ENCODE measurements around the gene LTBP4. TPM values are rescaled to one million over a fixed set of nuclear protein-coding genes. Genes with fewer than 3 reads are reported as not detected.

The LTBP4 gene
- total and polyA plus RNA-seq, 3 experiments from 2014 or later = 40.0 to 111 (median 103) TPM

- peaks cover 53% of the 10 kb centered on the region for H3K4me1 ChIP-seq (ENCODE audit: insufficient read depth, low read length)
- peak in 2 of 5 donors; percentile 35 to 60 for DNase-seq
- no peaks in the 10 kb centered on the region for H3K27me3 ChIP-seq (ENCODE audit: insufficient read depth, low read length, poor library complexity, severe bottlenecking)
- peak overlapping the region; percentile 74 for H3K27ac ChIP-seq (ENCODE audit: low read depth, low read length)
- Mint-ChIP-seq H3K27me3 (no peaks in the 10 kb centered on the region), H3K4me1 (peaks cover 52 to 91% (median 55%) of the 10 kb centered on the region in 3 donors), H3K9me3 (no peaks in the 10 kb centered on the region), H3K4me3 (peak overlapping the region; percentile 70 to 92 (median 83)), H3K36me3 (peaks cover 0 to 8% (median 2%) of the 10 kb centered on the region in 3 donors), H3K27ac (peak overlapping the region; percentile 64 to 99 (median 96))
- peaks cover 3% of the 10 kb centered on the region for H3K36me3 ChIP-seq (ENCODE audit: insufficient read depth, low read length)
- POLR2A ChIA-PET = interaction anchor here (1.8 kb wide), 1 partner anchor 167 kb away, joined by 9 read pairs; the partner anchor contains the start of gene RAB4B
- H3K9me3 ChIP-seq (ENCODE audit: low read length) = no peaks in the 10 kb centered on the region
- no peak overlapping the region for H3K4me3 ChIP-seq (ENCODE audit: low read length)
- CTCF ChIA-PET = interaction anchor here (1.8 kb wide), 1 partner anchor 10 kb away, joined by 8 read pairs; no protein-coding TSS in a partner anchor
Observed at GRCh38 chr19:40611096-40611495, 9.9 kb downstream of the LTBP4 start.

GRCh38 chr19:40611900-40612698, 10.9 kb downstream of the LTBP4 start:
- Histone ChIP-seq H3K4me1 (ENCODE audit: insufficient read depth, low read length) (peaks cover 52% of the 10 kb centered on the region), H3K9me3 (ENCODE audit: low read length) (no peaks in the 10 kb centered on the region), H3K36me3 (ENCODE audit: insufficient read depth, low read length) (peaks cover 3% of the 10 kb centered on the region), H3K4me3 (ENCODE audit: low read length) (no peak overlapping the region), H3K27ac (ENCODE audit: low read depth, low read length) (no peak overlapping the region), H3K27me3 (ENCODE audit: insufficient read depth, low read length, poor library complexity, severe bottlenecking) (no peaks in the 10 kb centered on the region)
- DNase-seq = no peak
- peak overlapping the region; percentile 1 to 99 (median 96) for H3K27ac Mint-ChIP-seq
- H3K4me1 Mint-ChIP-seq = peaks cover 52 to 81% (median 53%) of the 10 kb centered on the region in 3 donors
- H3K9me3 Mint-ChIP-seq = no peaks in the 10 kb centered on the region
- no peaks in the 10 kb centered on the region for H3K27me3 Mint-ChIP-seq
- ChIA-PET POLR2A (no interaction called here), CTCF (no interaction called here)
- peak overlapping the region; percentile 53 to 98 (median 92) for H3K4me3 Mint-ChIP-seq
- H3K36me3 Mint-ChIP-seq = peaks cover 0 to 10% (median 2%) of the 10 kb centered on the region in 3 donors

DNA sequence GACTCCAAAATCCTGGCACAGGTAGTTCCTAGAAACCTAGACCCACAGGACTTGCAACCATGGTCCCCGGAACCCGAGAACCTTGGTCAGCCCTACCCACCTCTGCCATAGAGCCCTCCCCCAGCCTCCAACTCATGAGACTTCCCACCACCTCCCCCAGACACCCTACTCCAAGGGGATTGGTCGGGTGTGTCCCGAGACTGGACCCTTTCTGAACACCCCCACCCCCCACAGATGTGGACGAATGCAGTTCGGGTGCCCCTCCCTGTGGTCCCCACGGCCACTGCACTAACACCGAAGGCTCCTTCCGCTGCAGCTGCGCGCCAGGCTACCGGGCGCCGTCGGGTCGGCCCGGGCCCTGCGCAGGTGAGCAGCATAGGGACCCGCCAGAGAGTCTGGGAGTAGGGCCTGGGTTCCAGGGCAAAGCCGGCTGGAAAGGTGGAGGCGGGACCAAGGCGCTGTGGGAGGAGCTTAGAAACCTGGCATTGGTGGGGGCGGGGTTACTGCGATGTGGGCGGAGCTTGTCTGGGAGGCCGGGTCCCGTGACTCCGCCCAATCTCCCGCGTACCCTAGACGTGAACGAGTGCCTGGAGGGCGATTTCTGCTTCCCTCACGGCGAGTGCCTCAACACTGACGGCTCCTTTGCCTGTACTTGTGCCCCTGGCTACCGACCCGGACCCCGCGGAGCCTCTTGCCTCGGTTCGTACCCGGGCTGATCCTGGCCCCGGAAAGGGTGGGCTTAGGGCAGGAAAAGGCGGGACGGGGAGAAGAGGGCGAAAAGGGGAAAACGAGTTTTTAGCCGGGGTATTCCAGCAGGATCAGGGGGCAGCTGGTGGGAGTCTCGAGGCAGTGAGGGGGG, 11.9 kb downstream of the LTBP4 start:
- Mint-ChIP-seq H3K27ac (peak overlapping the region; percentile 80 to 96 (median 95)), H3K4me3 (peak overlapping the region; percentile 88 to 98 (median 94)), H3K36me3 (peaks cover 0 to 14% (median 2%) of the 10 kb centered on the region in 3 donors), H3K4me1 (peaks cover 47 to 72% (median 49%) of the 10 kb centered on the region in 3 donors), H3K27me3 (no peaks in the 10 kb centered on the region), H3K9me3 (no peaks in the 10 kb centered on the region)
- ChIA-PET POLR2A (interaction anchor here (0.6 to 4.3 kb wide), 2 partner anchors 9 to 151 kb away, joined by 4 to 26 read pairs; no protein-coding TSS in a partner anchor), CTCF (interaction anchor here (1.0 to 1.4 kb wide), 3 partner anchors 9 to 22 kb away, joined by 4 to 5 read pairs (median 5); no protein-coding TSS in a partner anchor)
- Histone ChIP-seq H3K9me3 (ENCODE audit: low read length) (no peaks in the 10 kb centered on the region), H3K36me3 (ENCODE audit: insufficient read depth, low read length) (peaks cover 3% of the 10 kb centered on the region), H3K27me3 (ENCODE audit: insufficient read depth, low read length, poor library complexity, severe bottlenecking) (no peaks in the 10 kb centered on the region), H3K27ac (ENCODE audit: low read depth, low read length) (peak overlapping the region; percentile 74), H3K4me1 (ENCODE audit: insufficient read depth, low read length) (peaks cover 51% of the 10 kb centered on the region), H3K4me3 (ENCODE audit: low read length) (peak overlapping the region; percentile 85)
- peak; percentile 47 to 71 (median 63) for DNase-seq

- no peaks in the 10 kb centered on the region for H3K9me3 ChIP-seq (ENCODE audit: low read length)
- POLR2A ChIA-PET = interaction anchor here (0.6 to 4.3 kb wide), 2 partner anchors 10 to 151 kb away, joined by 4 to 26 read pairs; no protein-coding TSS in a partner anchor
- H3K27ac ChIP-seq (ENCODE audit: low read depth, low read length) = peak overlapping the region; percentile 74
- peak overlapping the region; percentile 85 for H3K4me3 ChIP-seq (ENCODE audit: low read length)
- Mint-ChIP-seq H3K27me3 (no peaks in the 10 kb centered on the region), H3K4me1 (peaks cover 43 to 67% (median 44%) of the 10 kb centered on the region in 3 donors), H3K36me3 (peaks cover 0 to 20% (median 2%) of the 10 kb centered on the region in 3 donors), H3K27ac (peak overlapping the region; percentile 80 to 97 (median 96)), H3K4me3 (peak overlapping the region; percentile 88 to 98 (median 94)), H3K9me3 (no peaks in the 10 kb centered on the region)
- DNase-seq = peak; percentile 79 to 86 (median 83)
- CTCF ChIA-PET = interaction anchor here (1.0 to 1.4 kb wide), 3 partner anchors 10 to 21 kb away, joined by 4 to 5 read pairs (median 5); no protein-coding TSS in a partner anchor
- H3K4me1 ChIP-seq (ENCODE audit: insufficient read depth, low read length) = peaks cover 42% of the 10 kb centered on the region
- peaks cover 3% of the 10 kb centered on the region for H3K36me3 ChIP-seq (ENCODE audit: insufficient read depth, low read length)
- no peaks in the 10 kb centered on the region for H3K27me3 ChIP-seq (ENCODE audit: insufficient read depth, low read length, poor library complexity, severe bottlenecking)
Observed at GRCh38 chr19:40613690-40614621, 12.8 kb downstream of the LTBP4 start.

GRCh38 chr19:40614622-40615411, 13.6 kb downstream of the LTBP4 start:
- POLR2A ChIA-PET = interaction anchor here (0.6 to 4.3 kb wide), 2 partner anchors 10 to 194 kb away, joined by 15 to 26 read pairs; no protein-coding TSS in a partner anchor
- peak in 4 of 5 donors; percentile 59 to 83 (median 74) for DNase-seq
- H3K36me3 Mint-ChIP-seq = peaks cover 6 to 28% (median 9%) of the 10 kb centered on the region in 3 donors
- H3K9me3 Mint-ChIP-seq = no peaks in the 10 kb centered on the region
- peak overlapping the region; percentile 80 to 97 (median 92) for H3K27ac Mint-ChIP-seq
- no peaks in the 10 kb centered on the region for H3K9me3 ChIP-seq (ENCODE audit: low read length)
- CTCF ChIA-PET = interaction anchor here (0.6 to 7.3 kb wide), 4 partner anchors 12 to 530 kb away, joined by 3 to 58 read pairs (median 5); partner anchors contain the start of gene LTBP4
- H3K4me3 ChIP-seq (ENCODE audit: low read length) = peak overlapping the region; percentile 85
- H3K27ac ChIP-seq (ENCODE audit: low read depth, low read length) = peak overlapping the region; percentile 74
- peaks cover 37 to 58% (median 40%) of the 10 kb centered on the region in 3 donors for H3K4me1 Mint-ChIP-seq
- H3K36me3 ChIP-seq (ENCODE audit: insufficient read depth, low read length) = peaks cover 8% of the 10 kb centered on the region
- no peaks in the 10 kb centered on the region for H3K27me3 ChIP-seq (ENCODE audit: insufficient read depth, low read length, poor library complexity, severe bottlenecking)
- peak overlapping the region; percentile 88 to 98 (median 94) for H3K4me3 Mint-ChIP-seq
- peaks cover 34% of the 10 kb centered on the region for H3K4me1 ChIP-seq (ENCODE audit: insufficient read depth, low read length)
- H3K27me3 Mint-ChIP-seq = no peaks in the 10 kb centered on the region

DNA sequence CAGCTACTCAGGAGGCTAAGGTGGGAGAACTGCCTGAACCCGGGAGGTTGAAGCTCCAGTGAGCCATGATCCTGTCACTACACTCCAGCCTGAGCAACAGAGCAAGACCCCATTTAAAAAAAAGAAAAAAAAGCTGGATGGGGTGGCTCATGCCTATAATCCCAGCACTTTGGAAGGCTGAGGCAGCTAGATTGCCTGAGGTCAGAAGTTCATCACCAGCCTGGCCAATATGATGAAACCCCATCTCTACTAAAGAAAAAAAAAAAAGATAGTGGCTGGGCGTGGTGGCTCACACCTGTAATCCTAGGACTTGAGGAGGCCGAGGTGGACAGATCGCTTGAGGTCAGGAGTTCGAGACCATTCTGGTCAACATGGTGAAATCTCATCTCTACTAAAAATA, 15.0 kb downstream of the LTBP4 start:
- H3K27ac ChIP-seq (ENCODE audit: low read depth, low read length) = no peak overlapping the region
- ChIA-PET CTCF (interaction anchor here (0.8 to 7.3 kb wide), 4 partner anchors 11 to 190 kb away, joined by 3 to 58 read pairs (median 5); partner anchors contain the start of gene LTBP4), POLR2A (interaction anchor here (0.7 to 4.3 kb wide), 2 partner anchors 12 to 1726 kb away, joined by 3 to 26 read pairs; no protein-coding TSS in a partner anchor)
- no peaks in the 10 kb centered on the region for H3K9me3 ChIP-seq (ENCODE audit: low read length)
- H3K4me3 ChIP-seq (ENCODE audit: low read length) = no peak overlapping the region
- DNase-seq = no peak
- Mint-ChIP-seq H3K36me3 (peaks cover 6 to 34% (median 12%) of the 10 kb centered on the region in 3 donors), H3K4me1 (peaks cover 24 to 44% (median 28%) of the 10 kb centered on the region in 3 donors), H3K4me3 (peak overlapping the region in 1 of 7 donors; percentile 27), H3K27ac (peak overlapping the region in 2 of 8 donors; percentile 29 to 51), H3K27me3 (no peaks in the 10 kb centered on the region), H3K9me3 (no peaks in the 10 kb centered on the region)
- peaks cover 11% of the 10 kb centered on the region for H3K36me3 ChIP-seq (ENCODE audit: insufficient read depth, low read length)
- H3K27me3 ChIP-seq (ENCODE audit: insufficient read depth, low read length, poor library complexity, severe bottlenecking) = no peaks in the 10 kb centered on the region
- peaks cover 21% of the 10 kb centered on the region for H3K4me1 ChIP-seq (ENCODE audit: insufficient read depth, low read length)

All from CD8-positive, alpha-beta memory T cell (primary cell).